HG03457 (cell line): ENCODE measurements around the gene SRC.

Experiments used
- ATAC-seq: cut with Tn5 transposase; IDR thresholded peaks from one replicate; pipeline ENCODE4 v1.9.1; 2021; ENCODE audit warnings: moderate number of reproducible peaks; ENCODE audit not compliant: unreplicated experiment

The SRC gene

GRCh38 chr20:37345339-37346235, at the start of gene SRC:
Gene SRC, plus strand, starts transcription at chr20:37346140. Its CDS starts 38,014 bp downstream, at chr20:37384154.
- no peak for ATAC-seq

- ATAC-seq, result no peak
These were observed 49.6 kb upstream of the SRC start for GRCh38 chr20:37296371-37296770.

- no peak for ATAC-seq
These were observed 48.7 kb upstream of the SRC start for GRCh38 chr20:37297066-37297736.

- ATAC-seq, result no peak
These were observed 47.6 kb upstream of the SRC start for GRCh38 chr20:37298190-37298939.

GRCh38 chr20:37299718-37300528, 46.0 kb upstream of the SRC start:
- ATAC-seq, result no peak

- no peak for ATAC-seq
These were observed 44.8 kb upstream of the SRC start for GRCh38 chr20:37301120-37301519.

GRCh38 chr20:37301558-37301957, 44.4 kb upstream of the SRC start:
- no peak for ATAC-seq

- ATAC-seq, result no peak
These were observed 43.0 kb upstream of the SRC start for GRCh38 chr20:37302981-37303380.

- ATAC-seq, result no peak
These were observed 42.3 kb upstream of the SRC start for GRCh38 chr20:37303637-37304036.

- ATAC-seq, result no peak
These were observed 40.9 kb upstream of the SRC start for GRCh38 chr20:37305079-37305478.

- no peak for ATAC-seq
These were observed 40.1 kb upstream of the SRC start for GRCh38 chr20:37305839-37306238.

- ATAC-seq, result peak; percentile 64
These were observed 37.6 kb upstream of the SRC start for GRCh38 chr20:37308086-37309050.

- no peak for ATAC-seq
These were observed 36.6 kb upstream of the SRC start for GRCh38 chr20:37309290-37309689.

- ATAC-seq, result no peak
These were observed 35.9 kb upstream of the SRC start for GRCh38 chr20:37309936-37310590.

GRCh38 chr20:37310951-37311350, 35.0 kb upstream of the SRC start:
- no peak for ATAC-seq

GRCh38 chr20:37311710-37312355, 34.1 kb upstream of the SRC start:
- ATAC-seq, result no peak

- ATAC-seq, result no peak
These were observed 32.3 kb upstream of the SRC start for GRCh38 chr20:37313546-37314091.

GRCh38 chr20:37314099-37314498, 31.8 kb upstream of the SRC start:
- ATAC-seq, result no peak
